Measurements from ENCODE around the gene SLC16A13.

The SLC16A13 gene

GRCh38 chr17:7014995-7015958, 20.5 kb upstream of the SLC16A13 start:
- Histone ChIP-seq H3K36me3 (replicated peaks; ENCODE audit: low read depth, low read length) (peaks cover 3% of the 10 kb centered on the region), H3K4me3 (ENCODE audit: low read length) (peak overlapping the region; percentile 95), H2AFZ (ENCODE audit: low read depth, low read length) (no peak overlapping the region), H3K4me2 (ENCODE audit: low read length) (peak overlapping the region; percentile 67), H4K20me1 (ENCODE audit: insufficient read depth, low read length) (no peaks in the 10 kb centered on the region), H3K9me3 (ENCODE audit: insufficient read depth, low read length) (no peaks in the 10 kb centered on the region), H3K27ac (ENCODE audit: low read length) (peak overlapping the region; percentile 90), H3K79me2 (ENCODE audit: low read length) (peaks cover 50% of the 10 kb centered on the region), H3K27me3 (ENCODE audit: low read depth, low read length) (no peaks in the 10 kb centered on the region), H3K9ac (ENCODE audit: low read length) (peak overlapping the region; percentile 86), H3K4me1 (ENCODE audit: low read length) (peaks cover 15% of the 10 kb centered on the region)
- TF ChIP-seq EZH2phosphoT487 (IDR thresholded peaks at IDR 0.05; ENCODE audit: low read depth) = no peak
- TF ChIP-seq CTCF (IDR thresholded peaks at IDR 0.05; ENCODE audit: low read depth, low read length) = no peak

GRCh38 chr17:7016418-7016817, 19.4 kb upstream of the SLC16A13 start:
- H2AFZ ChIP-seq (ENCODE audit: low read depth, low read length) = no peak overlapping the region
- H3K4me2 ChIP-seq (ENCODE audit: low read length) = peak overlapping the region; percentile 67
- H4K20me1 ChIP-seq (ENCODE audit: insufficient read depth, low read length) = no peaks in the 10 kb centered on the region
- H3K9me3 ChIP-seq (ENCODE audit: insufficient read depth, low read length) = no peaks in the 10 kb centered on the region
- H3K4me3 ChIP-seq (ENCODE audit: low read length) = peak overlapping the region; percentile 95; the same call in 1 of the 2 replicates
- no peaks in the 10 kb centered on the region for H3K27me3 ChIP-seq (ENCODE audit: low read depth, low read length)
- peaks cover 39% of the 10 kb centered on the region for H3K79me2 ChIP-seq (ENCODE audit: low read length)
- H3K4me1 ChIP-seq (ENCODE audit: low read length) = peaks cover 17% of the 10 kb centered on the region
- peaks cover 3% of the 10 kb centered on the region for H3K36me3 ChIP-seq (replicated peaks; ENCODE audit: low read depth, low read length)
- no peak for TF ChIP-seq EZH2phosphoT487 (IDR thresholded peaks at IDR 0.05; ENCODE audit: low read depth)
- TF ChIP-seq CTCF (IDR thresholded peaks at IDR 0.05; ENCODE audit: low read depth, low read length) = no peak
- no peak overlapping the region for H3K27ac ChIP-seq (ENCODE audit: low read length)
- no peak overlapping the region for H3K9ac ChIP-seq (ENCODE audit: low read length)

GRCh38 chr17:7016886-7017826, 18.7 kb upstream of the SLC16A13 start:
- Histone ChIP-seq H4K20me1 (ENCODE audit: insufficient read depth, low read length) (no peaks in the 10 kb centered on the region), H3K9me3 (ENCODE audit: insufficient read depth, low read length) (no peaks in the 10 kb centered on the region), H3K4me3 (ENCODE audit: low read length) (no peak overlapping the region), H3K4me1 (ENCODE audit: low read length) (peaks cover 21% of the 10 kb centered on the region), H3K27me3 (ENCODE audit: low read depth, low read length) (no peaks in the 10 kb centered on the region), H3K79me2 (ENCODE audit: low read length) (peaks cover 31% of the 10 kb centered on the region), H3K27ac (ENCODE audit: low read length) (no peak overlapping the region), H3K36me3 (replicated peaks; ENCODE audit: low read depth, low read length) (peaks cover 3% of the 10 kb centered on the region), H3K9ac (ENCODE audit: low read length) (no peak overlapping the region), H2AFZ (ENCODE audit: low read depth, low read length) (no peak overlapping the region), H3K4me2 (ENCODE audit: low read length) (no peak overlapping the region)
- TF ChIP-seq EZH2phosphoT487 (IDR thresholded peaks at IDR 0.05; ENCODE audit: low read depth) (no peak), CTCF (IDR thresholded peaks at IDR 0.05; ENCODE audit: low read depth, low read length) (no peak)

DNA sequence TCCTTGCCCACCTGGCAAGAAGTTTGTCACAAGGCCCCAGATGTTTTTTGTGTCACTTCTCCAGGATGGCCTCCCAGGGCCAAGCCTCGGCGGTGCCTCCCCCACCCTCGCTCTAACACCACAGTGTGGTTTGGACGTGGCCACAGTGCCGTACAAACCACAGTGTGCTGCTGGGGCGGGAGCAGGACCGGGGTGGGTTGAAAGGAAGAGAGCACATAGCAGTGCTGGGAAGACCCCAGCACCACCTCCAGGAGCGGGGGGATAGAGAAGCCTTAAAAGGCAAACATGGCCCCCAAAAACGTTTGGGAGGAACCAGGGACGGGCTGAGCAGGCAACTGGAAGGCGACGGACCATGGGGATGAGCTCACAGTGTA, 18.0 kb upstream of the SLC16A13 start:
- Histone ChIP-seq H3K27me3 (ENCODE audit: low read depth, low read length) (no peaks in the 10 kb centered on the region), H3K9ac (ENCODE audit: low read length) (no peak overlapping the region), H3K4me2 (ENCODE audit: low read length) (no peak overlapping the region), H3K79me2 (ENCODE audit: low read length) (peaks cover 25% of the 10 kb centered on the region), H3K36me3 (replicated peaks; ENCODE audit: low read depth, low read length) (peaks cover 3% of the 10 kb centered on the region), H3K4me1 (ENCODE audit: low read length) (peaks cover 25% of the 10 kb centered on the region), H4K20me1 (ENCODE audit: insufficient read depth, low read length) (no peaks in the 10 kb centered on the region), H3K27ac (ENCODE audit: low read length) (no peak overlapping the region), H3K9me3 (ENCODE audit: insufficient read depth, low read length) (no peaks in the 10 kb centered on the region), H2AFZ (ENCODE audit: low read depth, low read length) (no peak overlapping the region), H3K4me3 (ENCODE audit: low read length) (no peak overlapping the region)
- TF ChIP-seq CTCF (IDR thresholded peaks at IDR 0.05; ENCODE audit: low read depth, low read length) = no peak
- TF ChIP-seq EZH2phosphoT487 (IDR thresholded peaks at IDR 0.05; ENCODE audit: low read depth) = no peak

All from OCI-LY3 (cell line).